HepG2 (cell line): Measurements from ENCODE around the gene GMEB2. TPM values are rescaled to one million over a fixed set of nuclear protein-coding genes. Genes with fewer than 3 reads are reported as not detected.

Source experiments
- ATAC-seq: fragments of 200-7000 bp; cut with Tn5 transposase; 3 replicates; pipeline ENCODE4 v1.9.1; 2020; ENCODE audit warnings: mild to moderate bottlenecking, moderate library complexity
- BruUV-seq: library from RNA; stranded (reverse); fragments of 400-500 nt; replicated peaks from 2 replicates; lab custom pipeline; 2021; lab: Mats Ljungman, UMichigan
- CTCF ChIA-PET: fragments of 300-600 bp; formaldehyde crosslinking; extraction: SDS; loops from one replicate; lab custom pipeline; 2021; ENCODE audit warnings: low total read pairs, inconsistent platforms, low intra/inter-chr PET ratio; lab: Yijun Ruan, JAX
- POLR2A ChIA-PET: fragments of 350-600 bp; sonication (Branson Sonifier 250); formaldehyde crosslinking; loops from one replicate; lab custom pipeline; 2020; ENCODE audit warnings: antibody characterized with exemption, inconsistent platforms; lab: Yijun Ruan, JAX
- DNase-seq: peaks from one replicate; pipeline ENCODE4 v3.0.0-alpha.2; 2015; ENCODE audit warnings: low spot score
- FAIRE-seq: peaks from 3 replicates; lab custom pipeline; 2011; peaks lifted over from hg19 to GRCh38; lab: Jason Lieb, UNC
- H2AFZ ChIP-seq: one replicate; pipeline ENCODE4 v1.6.1; 2011; ENCODE audit warnings: low read length, inconsistent platforms
- H3K27ac ChIP-seq: fragments of 300-600 bp; 3 replicates; pipeline ENCODE4 v1.8.0; 2011; ENCODE audit warnings: mixed run types, mild to moderate bottlenecking, mixed read lengths, low read length, inconsistent platforms; ENCODE audit not compliant: insufficient read depth; ENCODE audit errors: extremely low read length
- H3K27me3 ChIP-seq, 2 experiments: fragments of 200-600 bp in 1 of 2; 2 replicates in 1 of 2; 3 replicates in 1 of 2; pipeline versions ENCODE4 v1.6.0 to v1.8.0; 2011; ENCODE audit warnings: low read length in 2 of 2, mild to moderate bottlenecking in 2 of 2, moderate library complexity in 2 of 2, inconsistent platforms in 1 of 2; ENCODE audit not compliant: insufficient read depth in 2 of 2, control insufficient read depth in 1 of 2
- H3K36me3 ChIP-seq, 2 experiments: fragments of 200-600 bp in 1 of 2; replicated peaks in 1 of 2; 2 replicates in 1 of 2; 3 replicates in 1 of 2; pipeline versions ENCODE4 v1.5.1 to v1.8.0; 2011; ENCODE audit warnings: low read length in 2 of 2, inconsistent platforms in 1 of 2; ENCODE audit not compliant: insufficient read depth in 2 of 2, control insufficient read depth in 1 of 2
- H3K4me1 ChIP-seq: 2 replicates; pipeline ENCODE4 v1.5.1; 2012; ENCODE audit warnings: low read length, inconsistent platforms; ENCODE audit not compliant: insufficient read depth
- H3K4me2 ChIP-seq: 2 replicates; pipeline ENCODE4 v1.6.0; 2011; ENCODE audit warnings: low read depth, low read length, inconsistent platforms
- H3K4me3 ChIP-seq, 3 experiments: fragments of 200-600 bp in 1 of 3; sonication (generic), shearing (Covaris generic) in 1 of 3; replicated peaks in 1 of 3; 2 replicates each; pipeline ENCODE4 v1.5.1; 2011 to 2016; ENCODE audit warnings: low read length in 3 of 3, inconsistent platforms in 2 of 3, low read depth in 2 of 3, mild to moderate bottlenecking in 2 of 3, control low read depth in 1 of 3, mixed read lengths in 1 of 3; ENCODE audit not compliant: insufficient read depth in 1 of 3
- H3K79me2 ChIP-seq: one replicate; pipeline ENCODE4 v1.6.1; 2011; ENCODE audit warnings: low read length, inconsistent platforms; ENCODE audit not compliant: insufficient read depth
- H3K9ac ChIP-seq: 2 replicates; pipeline ENCODE4 v1.6.0; 2011; ENCODE audit warnings: mild to moderate bottlenecking, low read depth, low read length, inconsistent platforms; ENCODE audit not compliant: insufficient read depth
- H3K9me3 ChIP-seq: 2 replicates; pipeline ENCODE4 v1.5.1; 2012; ENCODE audit warnings: mild to moderate bottlenecking, low read length
- H4K20me1 ChIP-seq: 2 replicates; pipeline ENCODE4 v1.6.0; 2011; ENCODE audit warnings: inconsistent platforms, mild to moderate bottlenecking, low read length, moderate library complexity; ENCODE audit not compliant: insufficient read depth
- ATF5 ChIP-seq: sonication (generic); formaldehyde crosslinking; IDR thresholded peaks from 2 replicates; pipeline ENCODE4 v1.4.0; 2020; ENCODE audit warnings: mild to moderate bottlenecking, low read depth, missing genetic modification reagents
- EEA1 ChIP-seq: sonication (generic); formaldehyde crosslinking; IDR thresholded peaks from 2 replicates; pipeline ENCODE4 v1.5.1; 2020; ENCODE audit warnings: mild to moderate bottlenecking, missing genetic modification reagents, borderline replicate concordance
- ERF ChIP-seq: IDR thresholded peaks from 2 replicates; pipeline ENCODE4 v1.6.1; 2018; ENCODE audit warnings: missing biosample characterization, missing genetic modification reagents
- GRHL1 ChIP-seq: sonication (generic); formaldehyde crosslinking; conservative IDR thresholded peaks from 2 replicates; pipeline ENCODE4 v1.8.0; 2022; ENCODE audit warnings: missing genetic modification reagents
- HNRNPLL ChIP-seq: fragments of 200-400 bp; formaldehyde crosslinking; IDR thresholded peaks from 2 replicates; pipeline ENCODE4 v1.6.1; 2017; ENCODE audit warnings: mild to moderate bottlenecking, low read depth, low read length; ENCODE audit not compliant: poor library complexity, severe bottlenecking
- KAT8 ChIP-seq: IDR thresholded peaks from 2 replicates; pipeline ENCODE4 v1.6.1; 2016; ENCODE audit warnings: missing genetic modification reagents, missing compliant biosample characterization
- NFE2L2 ChIP-seq: fragments of 150-350 bp; IDR thresholded peaks from 2 replicates; pipeline ENCODE4 v1.6.1; 2014; ENCODE audit warnings: low read length
- RAD21 ChIP-seq: fragments of 450-650 bp; formaldehyde crosslinking; IDR thresholded peaks from 2 replicates; pipeline ENCODE4 v1.5.0; 2020; ENCODE audit warnings: mild to moderate bottlenecking
- REL ChIP-seq: sonication (generic); formaldehyde crosslinking; conservative IDR thresholded peaks from 2 replicates; pipeline ENCODE4 v1.8.0; 2022; ENCODE audit warnings: mild to moderate bottlenecking, missing genetic modification reagents, moderate library complexity
- SKI ChIP-seq: fragments of 450-650 bp; IDR thresholded peaks from one replicate; pipeline ENCODE4 v1.6.1; 2018; ENCODE audit warnings: mild to moderate bottlenecking; ENCODE audit not compliant: partially characterized antibody
- XRCC5 ChIP-seq: fragments of 200-400 bp; formaldehyde crosslinking; optimal IDR thresholded peaks from 2 replicates; pipeline ENCODE3; 2017; ENCODE audit warnings: mild to moderate bottlenecking, low read length
- ZNF180 ChIP-seq: sonication (generic); formaldehyde crosslinking; IDR thresholded peaks from 2 replicates; pipeline ENCODE4 v1.4.0; 2020; ENCODE audit warnings: low read depth, missing genetic modification reagents, borderline replicate concordance
- ZNF20 ChIP-seq: sonication (generic); formaldehyde crosslinking; IDR thresholded peaks from 2 replicates; pipeline ENCODE4 v1.4.0; 2020; ENCODE audit warnings: mild to moderate bottlenecking, moderate library complexity, missing genetic modification reagents
- ZNF235 ChIP-seq: sonication (generic); formaldehyde crosslinking; IDR thresholded peaks from 2 replicates; pipeline ENCODE4 v1.8.1; 2023; ENCODE audit warnings: mild to moderate bottlenecking, missing genetic modification reagents, borderline replicate concordance
- ZNF280B ChIP-seq: sonication (generic); formaldehyde crosslinking; IDR thresholded peaks from 2 replicates; pipeline ENCODE4 v1.5.0; 2020; ENCODE audit warnings: missing genetic modification reagents, mild to moderate bottlenecking, borderline replicate concordance
- ZNF441 ChIP-seq: sonication (generic); formaldehyde crosslinking; IDR thresholded peaks from 2 replicates; pipeline ENCODE4 v1.7.0; 2021; ENCODE audit warnings: missing genetic modification reagents, borderline replicate concordance
- ZNF563 ChIP-seq: sonication (generic); formaldehyde crosslinking; IDR thresholded peaks from 2 replicates; pipeline ENCODE4 v1.8.0; 2022; ENCODE audit warnings: mild to moderate bottlenecking, moderate library complexity, missing genetic modification reagents
- ZNF768 ChIP-seq: sonication (generic); formaldehyde crosslinking; IDR thresholded peaks from 2 replicates; pipeline ENCODE4 v1.4.0; 2020; ENCODE audit warnings: missing genetic modification reagents
- WGBS: methylation state at CpG from one replicate; pipeline ENCODE4 v1.1.6; 2017; ENCODE audit warnings: low lambda C conversion rate; 5-methylcytosine and 5-hydroxymethylcytosine counted together
- in situ Hi-C: cut with HindIII; loops from 2 replicates; pipeline ENCODE4 v1.10.0; 2017; ENCODE audit warnings: low pct_unique_long_range_greater_than_20kb; ENCODE audit not compliant: extremely low pct_ligation_motif_present
- intact Hi-C: fragments of 100-400 bp; cut with micrococcal nuclease; formaldehyde crosslinking; loops from one replicate; pipeline ENCODE4 v1.10.0; 2022; ENCODE audit not compliant: unreplicated experiment
- polyA plus RNA-seq, 8 experiments: library from polyadenylated mRNA; depleted of rRNA in 3 of 8; stranded (reverse) in 7 of 8; unstranded in 1 of 8; fragments of >200 nt; fragmentation: Illumina TruSeq in 4 of 8; extraction: Trizol in 4 of 8; gene quantifications; 2 replicates each; pipeline versions ENCODE4 v1.2.1 to v1.2.3, GENCODE V29; 2011 to 2016; ENCODE audit warnings: low read depth in 4 of 8, missing spikeins in 1 of 8, mixed read lengths in 1 of 8; ENCODE audit not compliant: insufficient read depth in 1 of 8
- total RNA-seq, 5 experiments: library from RNA; depleted of rRNA; stranded (reverse); fragments of >200 nt; fragmentation: Illumina TruSeq; extraction: Trizol; gene quantifications; 2 replicates each; pipeline ENCODE4 v1.2.3, GENCODE V29; 2016; ENCODE audit warnings: low read depth in 1 of 5

The GMEB2 gene
- total and polyA plus RNA-seq, 2 of the 13 experiments (the other 11 are each of a cell fraction or from before 2014, with no cell fraction given) = 10.6 to 12.4 TPM

GRCh38 chr20:63582382-63583063 lies 44.4 kb downstream of the GMEB2 start (continued):
- TF ChIP-seq GRHL1 (CRISPR knock-in tag) (no peak), HNRNPLL (peak; percentile 35), REL (CRISPR knock-in tag) (no peak), ZNF235 (CRISPR knock-in tag) (no peak), ZNF768 (CRISPR knock-in tag) (peak; percentile 73; the same call in 1 of the 2 replicates), NFE2L2 (no peak), ZNF20 (no peak), ERF (0 out of 2 replicates have a peak, but pooled peaks have one; percentile 30), ZNF180 (CRISPR knock-in tag) (no peak)
- TF ChIP-seq, all 625 proteins: peak for 18

- Histone ChIP-seq H2AFZ (no peak overlapping the region), H3K9me3 (no peaks in the 10 kb centered on the region), H3K27me3 (peaks cover 6 to 44% of the 10 kb centered on the region in 2 experiments; a peak in 3 of 5 replicates), H3K36me3 (no peaks in the 10 kb centered on the region), H3K9ac (no peak overlapping the region), H3K27ac (no peak overlapping the region), H3K79me2 (no peaks in the 10 kb centered on the region), H3K4me1 (peaks cover 62% of the 10 kb centered on the region), H3K4me3 (no peak overlapping the region), H3K4me2 (no peak overlapping the region), H4K20me1 (no peaks in the 10 kb centered on the region)
- ChIA-PET CTCF (interaction anchor here (0.7 to 4.5 kb wide), 2 partner anchors 43 to 392 kb away, joined by 3 to 29 read pairs; partner anchors contain the start of gene PTK6), POLR2A (interaction anchor here (0.6 to 3.4 kb wide), 2 partner anchors 8 to 56 kb away, joined by 3 to 19 read pairs; partner anchors contain the start of gene HELZ2)
- BruUV-seq = no TSS peak
- DNase-seq (peak; percentile 78), ATAC-seq (peak; percentile 74), FAIRE-seq (peak; percentile 73)
- WGBS = 11% methylated on average over 12 of the region's 12 CpGs
- in situ Hi-C loops = no loop called here
- intact Hi-C loops = loop anchor here (1.0 to 2.0 kb wide), 2 partner anchors 43 to 48 kb away; no protein-coding TSS in a partner anchor
- 0 out of 2 replicates have a peak, but pooled peaks have one; percentile 45 for TF ChIP-seq ZNF441 (CRISPR knock-in tag)
- 0 out of 2 replicates have a peak, but pooled peaks have one; percentile 65 for TF ChIP-seq ATF5 (CRISPR knock-in tag)
- TF ChIP-seq SKI = peak; percentile 61
- TF ChIP-seq ZNF280B = 0 out of 2 replicates have a peak, but pooled peaks have one; percentile 57
- no peak for TF ChIP-seq EEA1 (CRISPR knock-in tag)
- TF ChIP-seq RAD21 (CRISPR knock-in tag) = peak; percentile 93
- TF ChIP-seq ZNF563 = 0 out of 2 replicates have a peak, but pooled peaks have one; percentile 35
- TF ChIP-seq KAT8 (CRISPR knock-in tag) = 0 out of 2 replicates have a peak, but pooled peaks have one; percentile 38
- TF ChIP-seq XRCC5 = peak; percentile 88
Measured at GRCh38 chr20:63580796-63581461, 46.0 kb downstream of the GMEB2 start.
